Measurements from ENCODE around the gene CDK18.

Gene CDK18

GRCh38 chr1:205523891-205524793 lies 19.7 kb downstream of the CDK18 start:
- Histone ChIP-seq H3K27ac (no peak overlapping the region), H3K4me3 (no peak overlapping the region)
- DNase-seq (ENCODE audit: low spot score), result no peak
- TF ChIP-seq CTCF (IDR thresholded peaks at IDR 0.05), result peak; percentile 28

- H3K4me3 ChIP-seq, result no peak overlapping the region
- DNase-seq (ENCODE audit: low spot score), result no peak
- no peak overlapping the region for H3K27ac ChIP-seq
- TF ChIP-seq CTCF (IDR thresholded peaks at IDR 0.05), result no peak
Measured at GRCh38 chr1:205524794-205525101, 20.3 kb downstream of the CDK18 start.

DNA sequence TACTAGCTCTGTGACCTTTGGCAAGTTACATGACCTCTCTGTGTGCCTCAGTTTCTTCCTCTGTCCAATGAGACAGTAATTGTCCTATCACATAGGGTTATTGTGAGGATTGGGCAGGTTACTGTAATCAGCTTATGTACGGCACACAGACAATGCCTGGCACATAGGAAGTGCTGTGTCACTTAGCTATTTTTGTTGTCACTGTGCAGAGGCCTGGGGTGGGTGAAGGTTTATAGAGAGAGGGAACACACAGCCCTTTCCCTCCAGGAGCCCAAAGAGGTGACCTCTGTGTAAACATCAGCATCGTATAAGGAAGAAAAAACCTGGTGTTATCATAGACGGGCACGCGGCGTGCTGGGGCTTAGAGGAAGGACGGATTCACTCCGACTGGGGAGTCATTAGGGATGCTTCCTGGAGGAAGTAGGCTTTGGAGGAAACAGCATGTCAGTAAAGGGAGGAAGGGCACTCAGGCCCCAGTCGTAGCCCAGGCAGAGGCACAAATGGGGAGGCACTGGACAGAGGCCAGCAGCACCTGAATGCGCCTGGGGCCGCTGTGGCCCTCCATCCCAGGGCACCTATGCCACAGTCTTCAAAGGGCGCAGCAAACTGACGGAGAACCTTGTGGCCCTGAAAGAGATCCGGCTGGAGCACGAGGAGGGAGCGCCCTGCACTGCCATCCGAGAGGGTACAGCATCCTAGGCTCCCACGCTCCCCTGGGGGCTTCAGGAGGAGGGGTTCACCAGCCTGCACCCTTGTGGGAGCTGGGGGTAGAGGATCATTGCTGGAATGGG lies 21.2 kb downstream of the CDK18 start:
- no peak overlapping the region for H3K4me3 ChIP-seq
- DNase-seq (ENCODE audit: low spot score), result no peak
- no peak for TF ChIP-seq CTCF (IDR thresholded peaks at IDR 0.05)
- no peak overlapping the region for H3K27ac ChIP-seq

GRCh38 chr1:205526431-205526830 lies 22.0 kb downstream of the CDK18 start:
- TF ChIP-seq CTCF (IDR thresholded peaks at IDR 0.05), result no peak
- H3K4me3 ChIP-seq, result no peak overlapping the region
- DNase-seq (ENCODE audit: low spot score), result no peak
- H3K27ac ChIP-seq, result no peak overlapping the region

GRCh38 chr1:205527931-205528330 lies 23.5 kb downstream of the CDK18 start:
- Histone ChIP-seq H3K27ac (no peak overlapping the region), H3K4me3 (no peak overlapping the region)
- no peak for TF ChIP-seq CTCF (IDR thresholded peaks at IDR 0.05)
- DNase-seq (ENCODE audit: low spot score), result no peak

DNA sequence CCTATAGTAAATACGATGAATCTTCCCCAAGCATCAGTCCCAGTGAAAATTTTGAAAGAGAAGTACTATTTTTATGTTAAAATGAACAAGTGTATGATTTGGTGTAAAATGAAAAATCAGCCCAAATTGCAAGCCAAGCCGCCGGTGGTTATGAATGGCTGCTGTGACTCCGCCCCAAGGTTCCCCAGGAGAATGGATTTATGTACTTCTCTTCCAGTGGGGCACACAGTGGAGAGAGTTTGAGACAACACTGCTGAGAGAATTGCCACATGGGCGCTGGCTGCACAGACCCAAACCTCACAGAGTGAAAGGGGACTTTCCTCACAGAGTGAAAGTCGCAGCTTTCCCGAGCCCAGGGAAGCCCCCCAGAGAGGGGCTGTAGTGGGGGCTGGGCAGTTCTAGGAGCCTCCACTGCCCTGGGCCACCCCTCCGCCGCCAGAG lies 24.0 kb downstream of the CDK18 start:
- Histone ChIP-seq H3K4me3 (peak overlapping the region; percentile 38), H3K27ac (no peak overlapping the region)
- TF ChIP-seq CTCF (IDR thresholded peaks at IDR 0.05), result no peak
- DNase-seq (ENCODE audit: low spot score), result no peak
